K562 (cell line): ENCODE data around the gene F12. TPM values are rescaled to one million over a fixed set of nuclear protein-coding genes. Genes with fewer than 3 reads are reported as not detected.

Source experiments
- BDP1 ChIP-seq: IDR thresholded peaks from 3 replicates; pipeline ENCODE4 v1.6.1; 2011; ENCODE audit not compliant: insufficient read length, insufficient read depth
- CREBBP ChIP-seq: IDR thresholded peaks from one replicate; pipeline ENCODE4 v1.6.1; 2012; ENCODE audit warnings: low read depth, mild to moderate bottlenecking, control low read depth, inconsistent platforms, low read length
- FOXK1 ChIP-seq: sonication (generic); formaldehyde crosslinking; IDR thresholded peaks from 2 replicates; pipeline ENCODE4 v1.8.0; 2022; ENCODE audit warnings: missing genetic modification reagents, mild to moderate bottlenecking, borderline replicate concordance
- HEY1 ChIP-seq: fragments of 250-450 bp; sonication (Bioruptor Pico); IDR thresholded peaks from 2 replicates; pipeline ENCODE4 v1.5.0; 2020; ENCODE audit warnings: mild to moderate bottlenecking, moderate library complexity, borderline replicate concordance
- HIVEP1 ChIP-seq: fragments of 250-450 bp; sonication (Bioruptor Pico); IDR thresholded peaks from 2 replicates; pipeline ENCODE4 v1.4.0; 2020; ENCODE audit warnings: mild to moderate bottlenecking
- HMGN3 ChIP-seq: IDR thresholded peaks from 2 replicates; pipeline ENCODE4 v1.6.1; 2011; ENCODE audit warnings: borderline replicate concordance, low read depth, mild to moderate bottlenecking, mixed read lengths, low read length; ENCODE audit not compliant: insufficient read length; ENCODE audit errors: extremely low read depth
- MXI1 ChIP-seq: IDR thresholded peaks from 2 replicates; pipeline ENCODE4 v1.6.1; 2011; ENCODE audit warnings: low read depth, mild to moderate bottlenecking, improper control_type of control experiment, low read length
- NONO ChIP-seq, 2 experiments: fragments of 200-400 bp in 1 of 2; fragments of 450-650 bp in 1 of 2; formaldehyde crosslinking in 1 of 2; IDR thresholded peaks; 2 replicates each; pipeline ENCODE4 v1.6.1; 2017; ENCODE audit warnings: low read depth in 2 of 2, mild to moderate bottlenecking in 2 of 2, moderate library complexity in 2 of 2, low read length in 1 of 2
- POLR2AphosphoS5 ChIP-seq: IDR thresholded peaks from 2 replicates; pipeline ENCODE4 v1.6.1; 2011; ENCODE audit warnings: mild to moderate bottlenecking, low read depth, low read length, moderate library complexity; ENCODE audit not compliant: control insufficient read depth, insufficient read depth
- RBM15 ChIP-seq: fragments of 200-400 bp; formaldehyde crosslinking; IDR thresholded peaks from 2 replicates; pipeline ENCODE4 v1.6.1; 2018; ENCODE audit warnings: mild to moderate bottlenecking, low read length, moderate library complexity; ENCODE audit not compliant: insufficient read depth
- RFX1 ChIP-seq: fragments of 450-650 bp; IDR thresholded peaks from 2 replicates; pipeline ENCODE4 v1.6.1; 2016; ENCODE audit warnings: mild to moderate bottlenecking, moderate library complexity
- RNF219 ChIP-seq: fragments of 250-450 bp; sonication (Bioruptor Pico); IDR thresholded peaks from 2 replicates; pipeline ENCODE4 v1.5.0; 2022; ENCODE audit warnings: mild to moderate bottlenecking
- STAT6 ChIP-seq: sonication (generic); formaldehyde crosslinking; IDR thresholded peaks from 2 replicates; pipeline ENCODE4 v1.8.1; 2023; ENCODE audit warnings: mild to moderate bottlenecking, missing genetic modification reagents
- TAL1 ChIP-seq: fragments of 450-650 bp; IDR thresholded peaks from 2 replicates; pipeline ENCODE4 v1.6.1; 2016; ENCODE audit warnings: mild to moderate bottlenecking
- USF1 ChIP-seq: sonication (generic); formaldehyde crosslinking; IDR thresholded peaks from 2 replicates; pipeline ENCODE4 v1.9.0; 2022; ENCODE audit warnings: mild to moderate bottlenecking, missing genetic modification reagents
- ZC3H11A ChIP-seq: IDR thresholded peaks from 2 replicates; pipeline ENCODE4 v1.6.1; 2012; ENCODE audit warnings: low read depth, low read length, improper control_type of control experiment
- ZHX1 ChIP-seq: fragments of 150-350 bp; conservative IDR thresholded peaks from 2 replicates; pipeline ENCODE4 v1.6.1; 2014; ENCODE audit warnings: low read length
- ZNF143 ChIP-seq: sonication (generic); formaldehyde crosslinking; IDR thresholded peaks from 2 replicates; pipeline ENCODE4 v1.9.0; 2022; ENCODE audit warnings: mild to moderate bottlenecking, missing genetic modification reagents
- ZNF184 ChIP-seq: sonication (generic); formaldehyde crosslinking; IDR thresholded peaks from 2 replicates; pipeline ENCODE4 v1.5.0; 2020; ENCODE audit warnings: missing genetic modification reagents
- polyA plus RNA-seq, 8 experiments: library from polyadenylated mRNA; depleted of rRNA in 4 of 8; stranded (reverse) in 5 of 8; unstranded in 3 of 8; fragments of >200 nt; fragmentation: Nextera tagmentation in 2 of 8; fragmentation: Illumina TruSeq in 1 of 8; extraction: Ambion mirVana in 2 of 8; extraction: Trizol in 1 of 8; gene quantifications; 2 replicates each; pipeline versions ENCODE4 v1.2.1 to v1.2.3, GENCODE V29; 2011 to 2014; ENCODE audit warnings: inconsistent platforms in 1 of 8, missing spikeins in 1 of 8
- total RNA-seq, 7 experiments: library from RNA; depleted of rRNA in 6 of 7; stranded (reverse); fragments of >200 nt in 6 of 7; fragmentation: Illumina TruSeq in 2 of 7; extraction: Trizol in 2 of 7; gene quantifications; 2 replicates each; pipeline versions ENCODE4 v1.2.1 to v1.2.3, GENCODE V29; 2011 to 2021; ENCODE audit warnings: low replicate concordance in 1 of 7

The F12 gene
- total and polyA plus RNA-seq, 9 of the 15 experiments (the other 6 are each of a cell fraction or from before 2014, with no cell fraction given) = 0.59 to 18.3 (median 3.6) TPM

GRCh38 chr5:177446200-177447065, 37.1 kb upstream of the F12 start, which contains the start of gene PRR7 (continued):
- TF ChIP-seq HMGN3 (peak; percentile 92), RBM15 (no peak), TAL1 (no peak), HIVEP1 (CRISPR knock-in tag) (no peak), ZC3H11A (no peak), NONO (IDR thresholded peaks at IDR 0.05; ENCODE audit: low read depth in 2 of 2, low read length in 1 of 2) (peak; percentile 31 to 81; a peak in 3 of 4 replicates), POLR2AphosphoS5 (no peak; the same call in 1 of the 2 replicates), BDP1 (no peak), RFX1 (no peak), RNF219 (no peak), FOXK1 (CRISPR knock-in tag) (no peak), ZNF143 (no peak), HEY1 (CRISPR knock-in tag) (no peak), ZNF184 (no peak), ZHX1 (no peak), STAT6 (CRISPR knock-in tag) (no peak), CREBBP (no peak), MXI1 (no peak), USF1 (CRISPR knock-in tag) (peak; percentile 33)
